ENCODE results near the gene LPO. TPM values are rescaled to one million over a fixed set of nuclear protein-coding genes. Genes with fewer than 3 reads are reported as not detected.

LPO gene
- total RNA-seq, 1 experiment from 2014 or later: not detected

DNA sequence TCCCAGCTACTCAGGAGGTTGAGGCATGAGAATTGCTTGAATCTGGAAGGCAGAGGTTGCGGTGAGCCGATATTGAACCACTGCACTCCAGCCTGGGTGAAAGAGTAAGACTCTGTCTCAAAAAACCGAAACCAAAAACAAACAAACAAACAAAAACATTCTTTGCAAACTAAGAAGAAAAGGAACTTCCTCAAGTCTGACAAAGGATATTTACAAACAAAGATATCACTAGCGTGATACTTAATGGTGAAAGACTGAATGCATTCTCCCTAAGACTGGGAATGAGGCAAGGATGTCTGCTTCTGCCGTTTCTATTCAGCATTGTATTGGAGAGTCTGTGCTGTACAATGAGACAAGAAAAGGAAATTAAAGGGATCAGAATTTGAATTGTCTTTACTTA is 52.9 kb downstream of the LPO start:
- Histone ChIP-seq H3K4me3 (ENCODE audit: low read depth in 2 of 2, low read length in 2 of 2) (no peak overlapping the region), H3K27me3 (ENCODE audit: control insufficient read depth, insufficient read depth, low read length) (peaks cover 10% of the 10 kb centered on the region), H3K27ac (ENCODE audit: low read length) (no peak overlapping the region), H3K36me3 (ENCODE audit: control insufficient read depth, insufficient read depth, low read length) (no peaks in the 10 kb centered on the region), H3K9me3 (ENCODE audit: control insufficient read depth, insufficient read depth, low read depth, low read length) (no peaks in the 10 kb centered on the region), H3K4me1 (ENCODE audit: control insufficient read depth, insufficient read depth, low read length) (no peaks in the 10 kb centered on the region)
- TF ChIP-seq, protein P1, sequence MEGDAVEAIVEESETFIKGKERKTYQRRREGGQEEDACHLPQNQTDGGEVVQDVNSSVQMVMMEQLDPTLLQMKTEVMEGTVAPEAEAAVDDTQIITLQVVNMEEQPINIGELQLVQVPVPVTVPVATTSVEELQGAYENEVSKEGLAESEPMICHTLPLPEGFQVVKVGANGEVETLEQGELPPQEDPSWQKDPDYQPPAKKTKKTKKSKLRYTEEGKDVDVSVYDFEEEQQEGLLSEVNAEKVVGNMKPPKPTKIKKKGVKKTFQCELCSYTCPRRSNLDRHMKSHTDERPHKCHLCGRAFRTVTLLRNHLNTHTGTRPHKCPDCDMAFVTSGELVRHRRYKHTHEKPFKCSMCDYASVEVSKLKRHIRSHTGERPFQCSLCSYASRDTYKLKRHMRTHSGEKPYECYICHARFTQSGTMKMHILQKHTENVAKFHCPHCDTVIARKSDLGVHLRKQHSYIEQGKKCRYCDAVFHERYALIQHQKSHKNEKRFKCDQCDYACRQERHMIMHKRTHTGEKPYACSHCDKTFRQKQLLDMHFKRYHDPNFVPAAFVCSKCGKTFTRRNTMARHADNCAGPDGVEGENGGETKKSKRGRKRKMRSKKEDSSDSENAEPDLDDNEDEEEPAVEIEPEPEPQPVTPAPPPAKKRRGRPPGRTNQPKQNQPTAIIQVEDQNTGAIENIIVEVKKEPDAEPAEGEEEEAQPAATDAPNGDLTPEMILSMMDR (IDR thresholded peaks at IDR 0.05): no peak
- no peak for TF ChIP-seq POLR2AphosphoS5 (IDR thresholded peaks at IDR 0.05; ENCODE audit: low read depth, low read length)
- no peak for TF ChIP-seq SIN3A (IDR thresholded peaks at IDR 0.05; ENCODE audit: borderline replicate concordance, insufficient read depth, low read depth, low read length)
- TF ChIP-seq TCF7L2 (IDR thresholded peaks at IDR 0.05; ENCODE audit: low read depth, low read length): no peak
- TF ChIP-seq, protein P2, sequence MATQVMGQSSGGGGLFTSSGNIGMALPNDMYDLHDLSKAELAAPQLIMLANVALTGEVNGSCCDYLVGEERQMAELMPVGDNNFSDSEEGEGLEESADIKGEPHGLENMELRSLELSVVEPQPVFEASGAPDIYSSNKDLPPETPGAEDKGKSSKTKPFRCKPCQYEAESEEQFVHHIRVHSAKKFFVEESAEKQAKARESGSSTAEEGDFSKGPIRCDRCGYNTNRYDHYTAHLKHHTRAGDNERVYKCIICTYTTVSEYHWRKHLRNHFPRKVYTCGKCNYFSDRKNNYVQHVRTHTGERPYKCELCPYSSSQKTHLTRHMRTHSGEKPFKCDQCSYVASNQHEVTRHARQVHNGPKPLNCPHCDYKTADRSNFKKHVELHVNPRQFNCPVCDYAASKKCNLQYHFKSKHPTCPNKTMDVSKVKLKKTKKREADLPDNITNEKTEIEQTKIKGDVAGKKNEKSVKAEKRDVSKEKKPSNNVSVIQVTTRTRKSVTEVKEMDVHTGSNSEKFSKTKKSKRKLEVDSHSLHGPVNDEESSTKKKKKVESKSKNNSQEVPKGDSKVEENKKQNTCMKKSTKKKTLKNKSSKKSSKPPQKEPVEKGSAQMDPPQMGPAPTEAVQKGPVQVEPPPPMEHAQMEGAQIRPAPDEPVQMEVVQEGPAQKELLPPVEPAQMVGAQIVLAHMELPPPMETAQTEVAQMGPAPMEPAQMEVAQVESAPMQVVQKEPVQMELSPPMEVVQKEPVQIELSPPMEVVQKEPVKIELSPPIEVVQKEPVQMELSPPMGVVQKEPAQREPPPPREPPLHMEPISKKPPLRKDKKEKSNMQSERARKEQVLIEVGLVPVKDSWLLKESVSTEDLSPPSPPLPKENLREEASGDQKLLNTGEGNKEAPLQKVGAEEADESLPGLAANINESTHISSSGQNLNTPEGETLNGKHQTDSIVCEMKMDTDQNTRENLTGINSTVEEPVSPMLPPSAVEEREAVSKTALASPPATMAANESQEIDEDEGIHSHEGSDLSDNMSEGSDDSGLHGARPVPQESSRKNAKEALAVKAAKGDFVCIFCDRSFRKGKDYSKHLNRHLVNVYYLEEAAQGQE (IDR thresholded peaks at IDR 0.05; ENCODE audit: insufficient read depth in 1 of 2, low read depth in 2 of 2, low read length in 1 of 2): no peak
- POLR2A ChIA-PET: no interaction called here
- DNase-seq (ENCODE audit: low read depth, low spot score): no peak
- no TSS peak for BruUV-seq (replicated peaks)
- CTCF ChIA-PET: no interaction called here
- in situ Hi-C loops (cut with HindIII; ENCODE audit: low pct_unique_long_range_greater_than_20kb, low sequenced_read_pairs): no loop called here
- no peak for ATAC-seq
- intact Hi-C loops (cut with micrococcal nuclease; ENCODE audit: unreplicated experiment): no loop called here

DNA sequence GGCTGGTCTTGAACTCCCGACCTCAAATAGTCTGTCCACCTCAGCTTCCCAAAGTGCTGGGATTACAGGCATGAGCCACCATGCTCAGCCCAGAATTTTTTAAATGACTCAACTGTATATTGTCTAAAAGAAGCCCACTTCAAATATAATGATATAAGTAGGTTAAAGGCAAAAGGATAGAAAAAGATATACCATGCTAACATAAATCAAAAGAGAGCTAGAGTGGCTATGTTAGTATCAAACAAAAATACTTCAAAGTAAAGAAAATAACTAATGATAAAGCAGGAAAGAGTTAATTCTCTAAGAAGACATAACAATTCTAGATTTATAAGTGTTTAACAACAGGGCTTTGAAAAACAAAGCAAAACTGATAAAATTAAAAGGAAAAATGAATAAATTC is 55.6 kb downstream of the LPO start:
- H3K4me3 ChIP-seq (ENCODE audit: low read depth in 2 of 2, low read length in 2 of 2): no peak overlapping the region
- ChIA-PET POLR2A (no interaction called here), CTCF (no interaction called here)
- ATAC-seq (no peak), DNase-seq (ENCODE audit: low read depth, low spot score) (no peak)
- in situ Hi-C loops (cut with HindIII; ENCODE audit: low pct_unique_long_range_greater_than_20kb, low sequenced_read_pairs): no loop called here
- peaks cover 10% of the 10 kb centered on the region for H3K27me3 ChIP-seq (ENCODE audit: control insufficient read depth, insufficient read depth, low read length)
- H3K9me3 ChIP-seq (ENCODE audit: control insufficient read depth, insufficient read depth, low read depth, low read length): no peaks in the 10 kb centered on the region
- TF ChIP-seq POLR2AphosphoS5 (IDR thresholded peaks at IDR 0.05; ENCODE audit: low read depth, low read length) (no peak), SIN3A (IDR thresholded peaks at IDR 0.05; ENCODE audit: borderline replicate concordance, insufficient read depth, low read depth, low read length) (no peak), TCF7L2 (IDR thresholded peaks at IDR 0.05; ENCODE audit: low read depth, low read length) (no peak)
- TF ChIP-seq, protein P2 (IDR thresholded peaks at IDR 0.05; ENCODE audit: insufficient read depth in 1 of 2, low read depth in 2 of 2, low read length in 1 of 2): no peak
- TF ChIP-seq, protein P1 (IDR thresholded peaks at IDR 0.05): no peak
- H3K27ac ChIP-seq (ENCODE audit: low read length): no peak overlapping the region
- intact Hi-C loops (cut with micrococcal nuclease; ENCODE audit: unreplicated experiment): no loop called here
- no TSS peak for BruUV-seq (replicated peaks)
- H3K4me1 ChIP-seq (ENCODE audit: control insufficient read depth, insufficient read depth, low read length): no peaks in the 10 kb centered on the region
- H3K36me3 ChIP-seq (ENCODE audit: control insufficient read depth, insufficient read depth, low read length): no peaks in the 10 kb centered on the region

Measured in Panc1 (cell line).